ENCODE results near the gene HEPACAM.

The HEPACAM gene

DNA sequence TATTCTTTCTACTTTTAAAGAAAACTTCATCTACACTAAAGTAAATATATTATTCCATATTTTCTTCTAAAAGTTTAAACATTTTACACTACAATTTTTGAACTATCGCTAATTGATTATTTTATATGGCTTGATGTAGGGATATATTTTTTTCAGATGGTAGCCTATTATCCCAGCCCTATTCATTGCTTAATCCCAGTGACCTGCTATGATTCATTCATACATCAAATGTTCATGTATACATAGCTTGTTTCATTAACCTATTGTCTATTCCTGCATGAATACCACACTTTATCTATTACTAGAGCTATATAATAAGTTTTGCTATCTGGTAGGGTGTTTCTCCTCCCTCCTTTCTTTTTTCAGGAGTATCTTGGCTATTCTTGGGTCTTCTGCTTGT lies 33.2 kb downstream of the HEPACAM start:
- no peak overlapping the region for H3K4me3 ChIP-seq (ENCODE audit: low read depth, low read length)

- H3K4me3 ChIP-seq (ENCODE audit: low read depth, low read length), result no peak overlapping the region
These were observed 35.4 kb downstream of the HEPACAM start for GRCh38 chr11:124900464-124900863.

DNA sequence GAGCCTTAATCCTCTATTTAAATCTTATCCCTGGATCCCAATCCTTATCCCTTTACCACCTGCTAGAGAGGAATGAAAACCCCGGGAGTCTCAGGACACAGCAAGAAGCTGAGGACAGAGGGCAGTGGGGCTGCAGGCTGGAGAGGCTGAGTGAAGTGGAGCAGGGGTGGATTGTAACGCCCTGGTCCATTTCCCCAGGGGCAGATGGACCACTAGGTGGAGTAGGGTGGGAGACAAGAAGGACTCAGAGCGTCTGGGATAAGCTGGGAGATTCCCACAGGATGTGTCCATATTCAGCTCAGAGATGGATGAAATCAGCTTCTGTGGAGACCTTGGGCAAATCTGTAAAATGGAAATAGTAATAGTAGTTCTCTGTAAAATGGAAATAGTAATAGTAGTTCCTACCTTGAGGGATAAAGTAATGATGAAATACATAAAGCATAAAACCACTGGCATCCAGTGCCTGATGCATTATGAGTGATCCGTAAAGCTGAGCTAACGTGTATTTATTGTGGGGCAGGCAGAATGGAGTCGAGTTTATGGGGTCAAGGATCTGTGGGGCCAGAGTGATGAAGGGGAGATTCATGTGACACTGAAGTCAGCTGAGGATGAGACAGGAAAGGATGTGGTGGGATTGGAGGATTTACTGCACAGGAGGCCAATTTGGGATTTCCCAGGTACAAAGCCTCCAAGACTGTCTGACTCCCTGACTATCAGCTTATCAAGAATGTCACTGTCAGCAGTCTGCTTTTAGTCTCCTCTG lies 36.3 kb downstream of the HEPACAM start:
- H3K4me3 ChIP-seq (ENCODE audit: low read depth, low read length), result no peak overlapping the region

GRCh38 chr11:124898711-124899110 lies 37.1 kb downstream of the HEPACAM start:
- H3K4me3 ChIP-seq (ENCODE audit: low read depth, low read length), result no peak overlapping the region

- no peak overlapping the region for H3K4me3 ChIP-seq (ENCODE audit: low read depth, low read length)
These were observed 37.6 kb downstream of the HEPACAM start for GRCh38 chr11:124898263-124898680.

GRCh38 chr11:124897674-124898262 lies 38.1 kb downstream of the HEPACAM start, which contains the start of gene ROBO4:
TSS of gene ROBO4 (minus strand) at chr11:124897865. CDS start at chr11:124897795, 70 bp downstream.
- H3K4me3 ChIP-seq (ENCODE audit: low read depth, low read length), result no peak within 1 kb of the TSS

DNA sequence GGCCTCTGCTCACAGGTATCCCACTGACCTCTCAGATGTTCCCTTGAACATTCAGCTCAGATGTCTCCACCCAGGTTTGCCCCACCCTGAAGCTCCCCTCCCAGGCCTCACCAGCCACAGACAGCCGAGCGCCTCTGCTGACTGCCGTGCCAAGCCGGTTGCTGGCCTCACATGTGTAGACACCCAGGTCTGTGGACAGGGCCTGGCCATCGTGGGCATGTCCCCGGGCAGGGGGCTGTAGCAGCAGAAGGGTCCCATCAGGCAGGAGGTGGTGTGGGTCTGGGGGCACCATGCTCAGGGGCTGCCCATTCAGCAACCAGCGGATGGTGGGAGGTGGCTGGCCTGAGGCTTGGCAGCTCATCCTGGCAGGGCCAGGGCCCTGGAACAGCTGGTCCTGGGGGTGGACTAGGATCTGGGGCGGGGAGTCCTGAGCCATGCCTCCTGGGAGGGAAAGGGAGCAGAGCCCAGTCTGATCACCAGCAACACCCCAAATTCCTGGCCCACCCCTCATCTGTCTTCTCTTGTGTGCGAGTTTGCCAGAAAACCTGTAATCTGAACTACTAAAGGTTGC lies 38.9 kb downstream of the HEPACAM start:
- no peak overlapping the region for H3K4me3 ChIP-seq (ENCODE audit: low read depth, low read length)

DNA sequence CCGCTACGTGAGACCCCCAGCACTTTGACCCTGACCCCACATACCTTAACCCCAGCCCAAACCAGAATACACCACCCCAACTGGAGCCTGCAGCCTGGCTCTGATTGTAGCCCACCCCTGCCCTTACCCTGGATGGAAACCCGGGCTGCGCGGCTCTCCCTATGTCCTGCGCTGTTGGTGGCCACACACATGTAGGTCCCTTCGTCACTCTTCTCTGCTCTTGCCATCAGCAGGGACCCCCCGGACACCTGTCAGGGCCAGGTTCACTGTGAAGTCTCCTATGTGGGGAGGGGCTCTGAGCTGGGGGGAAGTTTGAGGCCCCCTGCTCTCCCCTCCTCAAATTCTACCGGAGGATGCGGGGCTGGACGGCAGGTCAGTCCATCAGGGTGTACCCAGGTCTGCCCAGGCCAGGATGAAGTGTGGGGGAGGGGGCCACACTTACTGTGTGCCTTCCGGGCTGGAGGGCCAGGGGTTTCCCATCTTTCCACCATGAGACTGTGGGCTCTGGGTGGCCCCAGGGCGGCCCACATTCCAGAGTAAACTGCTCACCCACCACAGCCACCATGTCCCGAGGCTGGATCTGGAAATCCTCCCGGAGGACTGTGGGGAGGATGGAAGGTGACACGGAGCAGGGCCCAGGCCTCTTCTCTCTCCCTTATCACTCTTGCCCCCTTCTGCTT lies 39.6 kb downstream of the HEPACAM start:
- H3K4me3 ChIP-seq (ENCODE audit: low read depth, low read length), result no peak overlapping the region

DNA sequence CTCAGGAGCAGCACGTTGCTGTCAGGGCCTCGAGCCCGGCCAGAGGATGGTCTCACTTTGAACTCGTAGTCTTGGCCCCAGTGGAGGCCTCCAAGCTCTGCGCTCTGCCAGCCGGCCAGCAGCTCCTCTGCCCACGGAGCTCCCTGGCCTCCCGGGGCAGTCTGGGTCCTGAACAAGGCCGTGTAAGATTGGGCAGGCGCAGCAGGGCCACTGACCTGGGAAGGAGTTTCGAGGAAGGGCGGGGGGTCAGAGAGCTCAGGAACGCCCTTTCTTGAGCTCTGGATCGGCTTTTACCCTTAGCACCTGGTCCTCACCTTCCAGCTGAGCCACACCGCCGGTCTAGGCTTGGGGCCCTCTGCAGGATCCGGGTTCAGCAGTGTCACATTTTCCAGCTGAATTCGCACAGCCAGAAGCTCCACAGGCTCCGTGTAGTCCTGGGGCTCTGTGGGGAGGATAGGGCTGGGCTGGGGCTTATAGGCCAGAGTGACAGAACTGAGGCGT lies 40.3 kb downstream of the HEPACAM start:
- no peak overlapping the region for H3K4me3 ChIP-seq (ENCODE audit: low read depth, low read length)

DNA sequence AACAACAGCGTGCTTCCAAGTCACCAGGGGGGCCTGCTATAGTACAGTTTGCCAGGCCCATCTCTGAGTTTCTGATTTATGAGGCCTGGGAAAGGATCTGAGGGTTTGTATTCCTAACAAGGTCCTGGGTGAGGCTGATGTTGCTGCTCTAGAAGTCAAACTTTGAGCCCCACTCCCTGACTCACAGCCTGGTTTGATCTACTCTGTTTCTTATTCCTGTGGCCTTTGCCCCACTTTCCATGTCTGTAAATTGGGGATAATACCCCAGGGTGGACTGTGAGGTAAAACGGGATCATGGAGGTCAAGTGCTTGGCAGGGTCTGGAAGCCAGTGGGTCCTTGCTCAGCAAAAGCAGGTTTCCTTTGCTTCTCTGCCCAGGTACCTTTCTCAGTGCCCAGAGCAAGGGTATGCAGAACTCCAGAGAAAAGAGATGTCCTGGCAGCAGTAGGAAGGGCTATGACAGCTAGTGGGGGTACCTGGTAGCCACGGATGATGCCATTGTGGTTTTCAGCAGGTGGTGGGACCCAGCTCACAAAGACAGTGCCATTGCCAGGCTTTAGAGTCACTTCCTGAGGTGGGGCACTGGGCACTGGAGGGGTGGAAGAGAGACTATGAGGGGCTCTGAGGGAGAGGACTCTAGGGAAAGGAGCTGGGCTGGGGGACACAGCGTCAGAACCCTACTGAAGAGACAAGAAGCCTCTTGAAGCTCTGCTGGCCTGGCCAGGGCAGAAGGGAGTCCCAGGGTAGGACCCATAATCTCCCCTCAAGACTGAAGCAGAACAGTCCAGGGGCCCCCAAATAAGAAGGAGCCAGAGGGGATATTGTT lies 41.0 kb downstream of the HEPACAM start:
- H3K4me3 ChIP-seq (ENCODE audit: low read depth, low read length), result no peak overlapping the region

GRCh38 chr11:124893781-124894401 lies 42.0 kb downstream of the HEPACAM start:
- H3K4me3 ChIP-seq (ENCODE audit: low read depth, low read length), result no peak overlapping the region

DNA sequence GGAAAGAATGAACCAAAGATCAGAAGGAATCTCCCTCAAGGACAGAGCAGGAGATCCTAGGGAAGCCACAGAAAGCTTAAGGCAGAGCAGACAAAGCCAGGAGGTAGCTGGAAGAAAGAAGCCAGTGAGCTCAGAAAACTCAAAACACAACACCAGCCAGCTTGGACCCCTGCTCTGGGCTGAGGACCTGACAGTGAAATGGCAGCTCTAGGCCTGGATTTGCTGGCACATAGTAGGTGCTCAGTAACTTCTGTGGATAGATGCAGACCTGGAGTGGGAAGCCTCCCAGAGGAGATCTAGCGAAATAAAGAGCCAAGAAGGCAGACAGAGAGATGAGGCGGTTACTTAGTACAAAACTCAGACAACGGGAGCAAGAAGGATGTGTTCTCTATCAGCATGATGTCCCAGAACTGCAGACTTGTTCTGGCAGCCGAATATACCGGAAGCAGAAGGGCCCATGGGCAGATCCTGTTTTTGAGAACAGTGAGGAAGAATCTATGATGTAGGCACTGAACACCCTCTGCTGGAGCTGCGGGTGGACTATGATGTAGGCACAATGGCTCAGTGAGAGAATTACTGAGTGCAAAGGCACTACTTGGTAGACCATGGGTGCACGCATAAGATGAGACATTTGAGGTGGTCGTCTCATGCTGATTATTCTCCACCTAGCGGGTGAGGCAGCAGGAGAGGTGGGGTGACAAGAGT lies 42.9 kb downstream of the HEPACAM start:
- no peak overlapping the region for H3K4me3 ChIP-seq (ENCODE audit: low read depth, low read length)

- H3K4me3 ChIP-seq (ENCODE audit: low read depth, low read length), result no peak overlapping the region
These were observed 43.7 kb downstream of the HEPACAM start for GRCh38 chr11:124892146-124892545.

DNA sequence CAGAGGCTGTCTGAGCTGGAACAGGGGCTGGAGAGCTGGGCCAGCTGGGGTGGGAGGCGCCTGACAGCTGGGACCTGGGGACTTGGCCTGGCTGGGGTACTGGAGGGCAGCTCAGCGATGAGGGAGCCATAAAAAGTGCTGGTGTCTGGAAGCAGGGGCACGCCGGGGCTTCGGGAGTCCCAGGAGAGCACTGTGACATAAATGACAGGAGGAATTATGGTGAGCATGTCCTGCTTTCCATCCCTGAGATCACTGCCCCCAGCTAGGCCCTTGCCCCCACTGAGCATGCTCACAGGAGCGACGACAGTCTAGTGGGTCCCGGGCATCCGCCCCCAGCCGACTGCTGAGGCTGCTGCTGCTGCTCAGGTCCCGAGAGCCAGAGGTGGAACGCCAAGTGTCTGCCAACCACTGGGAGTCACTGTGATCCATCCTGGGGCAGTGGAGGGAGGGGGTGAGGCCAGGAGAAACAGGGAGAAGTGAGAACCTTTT lies 44.4 kb downstream of the HEPACAM start:
- no peak overlapping the region for H3K4me3 ChIP-seq (ENCODE audit: low read depth, low read length)

DNA sequence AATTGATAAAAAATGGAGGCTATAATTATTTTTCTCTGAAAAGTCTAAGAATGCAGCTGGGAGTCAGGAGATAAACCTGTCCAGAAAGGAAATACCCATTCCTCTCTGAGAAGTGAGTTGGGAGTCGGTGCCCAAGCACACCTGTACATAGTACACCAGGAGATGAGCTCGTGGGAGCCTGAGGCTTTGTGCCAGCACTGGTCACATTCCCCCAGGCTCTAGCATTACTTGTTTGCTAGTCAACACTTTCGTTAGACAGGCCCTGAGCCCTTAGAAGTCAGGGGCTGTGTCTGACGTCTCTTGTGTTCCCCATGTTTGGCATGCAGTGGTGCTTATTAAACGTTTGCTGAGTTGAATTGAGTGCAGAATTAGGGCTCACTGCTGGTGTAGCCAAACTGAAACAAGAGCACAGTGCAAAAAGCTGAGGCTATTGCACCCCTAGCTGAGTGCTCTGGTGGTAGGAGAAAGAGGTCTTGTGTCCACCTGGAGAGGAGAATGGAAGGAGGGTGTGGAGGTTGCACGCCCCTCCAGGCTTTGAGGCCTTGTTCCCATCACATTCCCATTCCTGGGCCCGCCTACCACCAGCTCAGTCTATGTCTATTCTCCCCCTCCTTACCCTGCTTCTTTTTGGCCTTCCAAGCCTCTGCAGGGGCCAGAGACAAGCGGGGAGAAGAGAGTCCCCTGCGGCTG lies 45.0 kb downstream of the HEPACAM start:
- no peak overlapping the region for H3K4me3 ChIP-seq (ENCODE audit: low read depth, low read length)

DNA sequence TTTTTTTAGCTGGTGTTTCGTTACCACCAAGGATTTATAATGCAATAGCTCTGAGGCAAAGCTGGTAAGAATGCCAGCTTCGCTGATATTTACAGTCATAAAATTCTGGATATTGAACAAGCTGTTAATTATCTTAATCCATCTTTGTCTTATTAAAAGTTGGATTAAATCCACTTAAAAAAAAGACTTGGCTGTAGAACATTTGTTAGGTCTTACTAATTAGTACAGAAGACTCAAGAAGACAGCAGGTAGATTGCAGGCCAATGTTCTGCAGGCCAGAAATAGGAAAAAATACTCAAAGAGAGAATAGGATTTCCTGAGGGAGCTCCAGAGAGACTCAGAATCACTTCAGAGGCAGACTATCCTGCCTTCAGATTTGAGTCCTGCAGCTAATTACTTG lies 45.7 kb downstream of the HEPACAM start:
- no peak overlapping the region for H3K4me3 ChIP-seq (ENCODE audit: low read depth, low read length)

DNA sequence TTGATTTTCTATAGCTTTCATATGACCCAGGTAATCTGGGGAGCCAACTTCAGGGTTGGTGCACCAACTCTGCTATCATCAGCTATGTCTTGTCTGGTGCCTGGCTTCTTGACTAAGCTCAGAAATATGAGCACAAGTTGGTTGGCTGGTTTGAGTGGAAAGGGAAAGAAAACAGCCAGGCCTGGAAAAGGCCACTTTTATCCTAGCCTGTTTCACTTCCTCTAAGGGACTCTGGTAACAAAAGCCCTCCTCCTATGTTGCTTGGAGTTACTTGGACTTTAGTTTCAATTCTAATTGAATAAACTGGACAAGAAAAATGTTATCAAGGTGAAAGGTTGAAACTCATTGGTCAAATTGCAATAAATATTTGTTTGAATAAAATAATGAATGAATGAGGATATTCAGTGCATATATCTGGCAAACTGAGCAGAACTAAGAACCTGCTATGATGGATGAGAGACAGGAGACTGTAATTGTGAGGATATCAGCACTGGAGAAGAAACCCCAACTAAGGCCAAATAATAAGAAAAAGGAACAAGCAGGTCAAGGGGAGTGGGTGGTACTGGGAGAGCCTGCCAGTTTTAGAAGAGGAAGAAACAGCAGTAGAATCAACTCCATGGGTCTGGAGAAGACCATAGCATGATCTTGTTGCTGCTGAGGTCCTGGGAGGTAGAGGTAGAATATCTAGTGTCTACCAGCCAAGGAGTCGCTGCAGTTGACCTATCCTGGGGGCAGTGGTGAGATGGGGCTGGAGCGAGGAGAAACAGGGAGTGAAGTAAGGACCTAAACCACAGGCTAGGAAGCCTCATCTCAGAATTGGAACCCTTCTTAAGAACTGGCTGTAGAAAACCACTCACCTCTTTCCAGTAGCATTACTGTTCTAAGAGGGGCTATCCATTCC lies 46.4 kb downstream of the HEPACAM start:
- H3K4me3 ChIP-seq (ENCODE audit: low read depth, low read length), result no peak overlapping the region

DNA sequence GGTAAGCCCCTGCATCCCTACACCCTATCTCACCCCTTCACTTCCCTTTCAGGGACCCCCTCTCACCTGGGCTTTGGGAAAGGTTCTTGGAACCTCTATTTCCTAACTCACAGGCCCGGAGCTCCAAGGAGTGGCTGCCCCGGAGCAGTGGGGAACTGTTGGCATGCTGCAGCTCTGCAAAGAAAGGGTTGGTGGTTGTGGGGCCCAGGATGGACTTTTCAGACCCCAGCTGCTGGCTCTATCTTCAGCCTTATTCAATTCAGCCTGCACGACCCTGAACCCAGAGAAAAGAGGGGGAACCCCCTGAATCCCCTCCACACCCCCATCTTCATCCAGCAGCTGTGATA lies 48.2 kb downstream of the HEPACAM start:
- no peak overlapping the region for H3K4me3 ChIP-seq (ENCODE audit: low read depth, low read length)

Measured in iPS-11a (cell line).